Esophagus muscularis mucosa (tissue), 4 donors: ENCODE results near the gene MAP3K20.

Source experiments
- EP300 ChIP-seq: sonication (generic); formaldehyde crosslinking; IDR thresholded peaks from one replicate; pipeline ENCODE4 v1.6.1; 2017; ENCODE audit warnings: antibody characterized with exemption
- POLR2AphosphoS5 ChIP-seq, 2 donors: sonication (generic); formaldehyde crosslinking; IDR thresholded peaks; one replicate each; pipeline ENCODE4 v1.6.1; 2017; ENCODE audit warnings: antibody characterized with exemption in 2 of 2
- TF ChIP-seq, protein P1 (sequence below), 3 experiments: fragments of 200-600 bp in 2 of 3; fragments of 450-650 bp in 1 of 3; sonication (generic) in 2 of 3; IDR thresholded peaks; one replicate each; pipeline ENCODE4 v1.5.1; 2017 to 2019; ENCODE audit warnings: antibody characterized with exemption in 3 of 3, mild to moderate bottlenecking in 2 of 3, moderate library complexity in 1 of 3

- TF ChIP-seq, protein P1, sequence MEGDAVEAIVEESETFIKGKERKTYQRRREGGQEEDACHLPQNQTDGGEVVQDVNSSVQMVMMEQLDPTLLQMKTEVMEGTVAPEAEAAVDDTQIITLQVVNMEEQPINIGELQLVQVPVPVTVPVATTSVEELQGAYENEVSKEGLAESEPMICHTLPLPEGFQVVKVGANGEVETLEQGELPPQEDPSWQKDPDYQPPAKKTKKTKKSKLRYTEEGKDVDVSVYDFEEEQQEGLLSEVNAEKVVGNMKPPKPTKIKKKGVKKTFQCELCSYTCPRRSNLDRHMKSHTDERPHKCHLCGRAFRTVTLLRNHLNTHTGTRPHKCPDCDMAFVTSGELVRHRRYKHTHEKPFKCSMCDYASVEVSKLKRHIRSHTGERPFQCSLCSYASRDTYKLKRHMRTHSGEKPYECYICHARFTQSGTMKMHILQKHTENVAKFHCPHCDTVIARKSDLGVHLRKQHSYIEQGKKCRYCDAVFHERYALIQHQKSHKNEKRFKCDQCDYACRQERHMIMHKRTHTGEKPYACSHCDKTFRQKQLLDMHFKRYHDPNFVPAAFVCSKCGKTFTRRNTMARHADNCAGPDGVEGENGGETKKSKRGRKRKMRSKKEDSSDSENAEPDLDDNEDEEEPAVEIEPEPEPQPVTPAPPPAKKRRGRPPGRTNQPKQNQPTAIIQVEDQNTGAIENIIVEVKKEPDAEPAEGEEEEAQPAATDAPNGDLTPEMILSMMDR (IDR thresholded peaks at IDR 0.05), result no peak
- TF ChIP-seq EP300 (no peak), POLR2AphosphoS5 (IDR thresholded peaks at IDR 0.05) (no peak)
Measured at GRCh38 chr2:173076581-173077345, 1.1 kb downstream of the MAP3K20 start.
